GM12878 (cell line): ENCODE results near the gene CLDN6. TPM values are rescaled to one million over a fixed set of nuclear protein-coding genes. Genes with fewer than 3 reads are reported as not detected.

Experiments used
- ATAC-seq: fragments of 200-7000 bp; cut with Tn5 transposase; 3 replicates; pipeline ENCODE4 v1.9.1; 2020; ENCODE audit warnings: mild to moderate bottlenecking, moderate library complexity
- BruUV-seq: library from RNA; stranded (reverse); fragments of 400-500 nt; replicated peaks from 2 replicates; lab custom pipeline; 2021; lab: Mats Ljungman, UMichigan
- CTCF ChIA-PET: fragments of 300-600 bp; sonication (Branson Sonifier 250); formaldehyde crosslinking; extraction: SDS; loops from one replicate; lab custom pipeline; 2021; ENCODE audit warnings: inconsistent platforms; lab: Yijun Ruan, JAX
- POLR2A ChIA-PET: fragments of 350-600 bp; formaldehyde crosslinking; extraction: SDS; loops from one replicate; lab custom pipeline; 2021; ENCODE audit warnings: inconsistent platforms; lab: Charles Lee
- RAD21 ChIA-PET: fragments of 300-600 bp; sonication (Branson Sonifier 250); formaldehyde crosslinking; loops from one replicate; lab custom pipeline; 2023; ENCODE audit warnings: antibody characterized with exemption; ENCODE audit not compliant: unreplicated experiment; lab: Charles Lee
- SMC1A ChIA-PET: fragments of 300-600 bp; sonication (Branson Sonifier 250); formaldehyde crosslinking; loops from one replicate; lab custom pipeline; 2023; ENCODE audit not compliant: unreplicated experiment, uncharacterized antibody; lab: Charles Lee
- DNase-seq: peaks from one replicate; pipeline ENCODE4 v3.0.0-alpha.2; 2011; ENCODE audit warnings: low read depth, low spot score
- FAIRE-seq: peaks from 3 replicates; lab custom pipeline; 2011; peaks lifted over from hg19 to GRCh38; lab: Jason Lieb, UNC
- H2AFZ ChIP-seq: 2 replicates; pipeline ENCODE4 v1.6.0; 2011; ENCODE audit warnings: low read depth, low read length, control low read depth; ENCODE audit not compliant: control insufficient read depth
- H3K27ac ChIP-seq: 2 replicates; pipeline ENCODE4 v1.5.1; 2011; ENCODE audit warnings: control low read depth; ENCODE audit not compliant: control insufficient read depth, insufficient read depth
- H3K27me3 ChIP-seq, 2 experiments: replicated peaks in 1 of 2; 2 replicates each; pipeline versions ENCODE4 v1.6.0 to v1.6.1; 2011; ENCODE audit warnings: low read length in 1 of 2; ENCODE audit not compliant: control insufficient read depth in 2 of 2, insufficient read depth in 2 of 2
- H3K36me3 ChIP-seq, 2 experiments: 2 replicates each; pipeline ENCODE4 v1.5.1; 2011; ENCODE audit warnings: low read length in 1 of 2; ENCODE audit not compliant: control insufficient read depth in 2 of 2, insufficient read depth in 2 of 2
- H3K4me1 ChIP-seq: 2 replicates; pipeline ENCODE4 v1.6.1; 2011; ENCODE audit warnings: mild to moderate bottlenecking, low read length, moderate library complexity, mixed read lengths; ENCODE audit not compliant: control insufficient read depth, insufficient read depth
- H3K4me2 ChIP-seq: 2 replicates; pipeline ENCODE4 v1.6.0; 2011; ENCODE audit warnings: control low read depth; ENCODE audit not compliant: control insufficient read depth, insufficient read depth
- H3K4me3 ChIP-seq: fragments of 200-600 bp; sonication (generic); 2 replicates; pipeline ENCODE4 v1.5.1; 2016
- H3K79me2 ChIP-seq: 2 replicates; pipeline ENCODE4 v1.6.0; 2011; ENCODE audit warnings: low read length; ENCODE audit not compliant: control insufficient read depth, insufficient read depth
- H3K9ac ChIP-seq: 2 replicates; pipeline ENCODE4 v1.8.0; 2011; ENCODE audit warnings: low read length, control low read depth, mixed read lengths; ENCODE audit not compliant: control insufficient read depth, insufficient read depth
- H3K9me3 ChIP-seq: replicated peaks from 3 replicates; pipeline ENCODE4 v1.5.1; 2011; ENCODE audit warnings: mild to moderate bottlenecking, low read length; ENCODE audit not compliant: control insufficient read depth, insufficient read depth
- H4K20me1 ChIP-seq: 2 replicates; pipeline ENCODE4 v1.6.0; 2011; ENCODE audit not compliant: control insufficient read depth, insufficient read depth
- CHD1 ChIP-seq: IDR thresholded peaks from 2 replicates; pipeline ENCODE4 v1.6.1; 2012; ENCODE audit warnings: low read depth, low read length, improper control_type of control experiment
- EED ChIP-seq: sonication (generic); IDR thresholded peaks from 2 replicates; pipeline ENCODE4 v1.6.1; 2016; ENCODE audit warnings: antibody characterized with exemption, low read depth
- GABPA ChIP-seq: IDR thresholded peaks from 2 replicates; pipeline ENCODE4 v1.6.1; 2014; ENCODE audit warnings: antibody characterized with exemption, low read depth, mild to moderate bottlenecking, inconsistent platforms
- GATAD2B ChIP-seq: fragments of 450-650 bp; conservative IDR thresholded peaks from 2 replicates; pipeline ENCODE4 v1.6.1; 2017; ENCODE audit warnings: low read depth, mild to moderate bottlenecking, moderate library complexity
- IRF5 ChIP-seq: fragments of 450-650 bp; IDR thresholded peaks from 2 replicates; pipeline ENCODE4 v1.6.1; 2017; ENCODE audit warnings: borderline replicate concordance
- MXI1 ChIP-seq: fragments of 150-350 bp; IDR thresholded peaks from 2 replicates; pipeline ENCODE4 v1.6.1; 2011; ENCODE audit warnings: low read depth, mild to moderate bottlenecking, inconsistent platforms, low read length, improper control_type of control experiment
- MYB ChIP-seq: fragments of 150-350 bp; IDR thresholded peaks from 2 replicates; pipeline ENCODE4 v1.6.1; 2014; ENCODE audit warnings: mild to moderate bottlenecking, low read depth, low read length, borderline replicate concordance
- NFYA ChIP-seq: IDR thresholded peaks from 2 replicates; pipeline ENCODE4 v1.6.1; 2011; ENCODE audit warnings: low read depth, mild to moderate bottlenecking, low read length, improper control_type of control experiment, borderline replicate concordance
- NKRF ChIP-seq: fragments of 450-650 bp; conservative IDR thresholded peaks from 2 replicates; pipeline ENCODE4 v1.6.1; 2017; ENCODE audit warnings: mild to moderate bottlenecking, moderate library complexity
- PAX5 ChIP-seq: IDR thresholded peaks from 2 replicates; pipeline ENCODE4 v1.6.1; 2011; ENCODE audit warnings: low read depth, low read length, borderline replicate concordance
- PBX3 ChIP-seq: IDR thresholded peaks from 2 replicates; pipeline ENCODE4 v1.6.1; 2011; ENCODE audit warnings: mild to moderate bottlenecking, low read depth, low read length, moderate library complexity; ENCODE audit not compliant: insufficient replicate concordance
- POLR2AphosphoS5 ChIP-seq: IDR thresholded peaks from 2 replicates; pipeline ENCODE4 v1.6.1; 2011; ENCODE audit warnings: mild to moderate bottlenecking, low read length, inconsistent platforms
- TAF1 ChIP-seq: IDR thresholded peaks from 2 replicates; pipeline ENCODE4 v1.6.1; 2011; ENCODE audit warnings: mild to moderate bottlenecking, low read depth, low read length, borderline replicate concordance
- TCF12 ChIP-seq: IDR thresholded peaks from 2 replicates; pipeline ENCODE4 v1.6.1; 2011; ENCODE audit warnings: low read depth, mild to moderate bottlenecking, low read length
- TCF3 ChIP-seq: IDR thresholded peaks from 2 replicates; pipeline ENCODE4 v1.6.1; 2012; ENCODE audit warnings: low read depth, mild to moderate bottlenecking, low read length, borderline replicate concordance; ENCODE audit not compliant: insufficient read depth
- ZNF207 ChIP-seq: fragments of 450-650 bp; IDR thresholded peaks from 2 replicates; pipeline ENCODE4 v1.6.1; 2014; ENCODE audit warnings: antibody characterized with exemption, mild to moderate bottlenecking, borderline replicate concordance
- ZNF384 ChIP-seq: IDR thresholded peaks from 2 replicates; pipeline ENCODE4 v1.6.1; 2012; ENCODE audit warnings: low read depth, mild to moderate bottlenecking, low read length, improper control_type of control experiment, borderline replicate concordance
- WGBS: methylation state at CpG from one replicate; pipeline ENCODE4 v1.1.6; 2016; ENCODE audit warnings: low lambda C conversion rate; ENCODE audit not compliant: insufficient replicate concordance, insufficient coverage; ENCODE audit errors: missing lambda C conversion rate; 5-methylcytosine and 5-hydroxymethylcytosine counted together
- in situ Hi-C: fragments of 300-500 bp; cut with MboI; formaldehyde crosslinking; loops from 9 replicates; pipeline ENCODE4 v1.14.3; 2018; ENCODE audit warnings: mixed read lengths
- intact Hi-C: fragments of 100-400 bp; cut with micrococcal nuclease; formaldehyde crosslinking; loops from one replicate; pipeline ENCODE4 v1.14.2; 2022; ENCODE audit not compliant: unreplicated experiment
- polyA plus RNA-seq, 11 experiments: library from polyadenylated mRNA; depleted of rRNA in 4 of 11; unstranded in 6 of 11; stranded (reverse) in 5 of 11; fragments of >200 nt; fragmentation: Nextera tagmentation in 4 of 11; fragmentation: Illumina TruSeq in 1 of 11; extraction: Ambion mirVana in 4 of 11; extraction: Trizol in 1 of 11; gene quantifications; 1 replicate in 1 of 11; 2 replicates in 10 of 11; pipeline versions ENCODE4 v1.2.1 to v1.2.3, GENCODE V29; 2011 to 2016; ENCODE audit warnings: inconsistent platforms in 2 of 11, missing spikeins in 2 of 11, low read depth in 1 of 11
- total RNA-seq, 4 experiments: library from RNA; depleted of rRNA in 3 of 4; stranded (reverse); fragments of >200 nt in 3 of 4; fragmentation: Illumina TruSeq in 1 of 4; extraction: Trizol in 1 of 4; gene quantifications; 2 replicates each; pipeline versions ENCODE4 v1.2.1 to v1.2.3, GENCODE V29; 2013 to 2021

Gene CLDN6
- total and polyA plus RNA-seq, 10 of the 15 experiments (the other 5 are each of a cell fraction or from before 2014, with no cell fraction given): 0.15 to 0.26 (median 0.23) TPM; not detected in 7

- no TSS peak for BruUV-seq
- Histone ChIP-seq H4K20me1 (0 out of 2 replicates have a peak, but pooled peaks cover 3% of the 10 kb centered on the region), H3K9me3 (no peaks in the 10 kb centered on the region), H3K27ac (no peak overlapping the region), H3K9ac (no peak overlapping the region), H3K36me3 (peaks cover 4 to 7% of the 10 kb centered on the region in 2 experiments; a peak in 3 of 4 replicates), H3K4me2 (no peak overlapping the region), H3K4me1 (peaks cover 6% of the 10 kb centered on the region), H3K79me2 (no peaks in the 10 kb centered on the region), H2AFZ (no peak overlapping the region), H3K27me3 (peaks cover 7 to 8% of the 10 kb centered on the region in 2 experiments), H3K4me3 (no peak overlapping the region)
- 7% methylated on average over 49 of the region's 58 CpGs for WGBS
- CTCF ChIA-PET: interaction anchor here (0.6 to 18.2 kb wide), 33 partner anchors 8 to 500 kb away, joined by 3 to 421 read pairs (median 4); partner anchors contain the start of genes PKMYT1, TNFRSF12A and ZNF213
- DNase-seq (peak; percentile 23), ATAC-seq (peak; percentile 64), FAIRE-seq (peak; percentile 38)
- POLR2A ChIA-PET: interaction anchor here (0.7 to 1.4 kb wide), 5 partner anchors 20 to 105 kb away, joined by 3 to 4 read pairs (median 3); no protein-coding TSS in a partner anchor
- SMC1A ChIA-PET: interaction anchor here (0.6 to 10.1 kb wide), 8 partner anchors 12 to 1528 kb away, joined by 3 to 91 read pairs (median 4); no protein-coding TSS in a partner anchor
- intact Hi-C loops: loop anchor here (1.0 kb wide), 1 partner anchor 25 kb away; no protein-coding TSS in a partner anchor
- in situ Hi-C loops: no loop called here
- RAD21 ChIA-PET: interaction anchor here (1.0 to 6.5 kb wide), 9 partner anchors 8 to 102 kb away, joined by 4 to 94 read pairs (median 8); partner anchors contain the start of genes KREMEN2 and TNFRSF12A
- TF ChIP-seq TCF3 (no peak), MXI1 (no peak), MYB (no peak), ZNF207 (no peak), NKRF (no peak), POLR2AphosphoS5 (no peak), GABPA (no peak), TCF12 (0 out of 2 replicates have a peak, but pooled peaks have one; percentile 44), ZNF384 (no peak), PBX3 (no peak), CHD1 (no peak), TAF1 (no peak), IRF5 (no peak), NFYA (no peak), PAX5 (peak; percentile 34; the same call in 1 of the 2 replicates), EED (no peak), GATAD2B (no peak)
These were observed 10.2 kb upstream of the CLDN6 start for GRCh38 chr16:3027983-3028715.
